ENCODE measurements around the gene PRRX2.

GRCh38 chr9:129650680-129651235 lies 14.7 kb upstream of the PRRX2 start:
- TF ChIP-seq EP300 (IDR thresholded peaks at IDR 0.05) = no peak
- TF ChIP-seq CTCF (IDR thresholded peaks at IDR 0.05) = no peak
- no peak for TF ChIP-seq POLR2AphosphoS5 (IDR thresholded peaks at IDR 0.05)

All from sigmoid colon (tissue), 4 donors.